GM19099 (cell line): ENCODE data around the gene PDCD11.
A peak's percentile ranks its signal among the peaks of the same experiment; 100 is the strongest.

Source experiments
- POLR2A ChIP-seq: IDR thresholded peaks from 3 replicates; pipeline ENCODE4 v1.6.1; 2011; ENCODE audit warnings: low read depth; ENCODE audit not compliant: insufficient read length; ENCODE audit errors: extremely low read depth

Gene PDCD11, protein sequence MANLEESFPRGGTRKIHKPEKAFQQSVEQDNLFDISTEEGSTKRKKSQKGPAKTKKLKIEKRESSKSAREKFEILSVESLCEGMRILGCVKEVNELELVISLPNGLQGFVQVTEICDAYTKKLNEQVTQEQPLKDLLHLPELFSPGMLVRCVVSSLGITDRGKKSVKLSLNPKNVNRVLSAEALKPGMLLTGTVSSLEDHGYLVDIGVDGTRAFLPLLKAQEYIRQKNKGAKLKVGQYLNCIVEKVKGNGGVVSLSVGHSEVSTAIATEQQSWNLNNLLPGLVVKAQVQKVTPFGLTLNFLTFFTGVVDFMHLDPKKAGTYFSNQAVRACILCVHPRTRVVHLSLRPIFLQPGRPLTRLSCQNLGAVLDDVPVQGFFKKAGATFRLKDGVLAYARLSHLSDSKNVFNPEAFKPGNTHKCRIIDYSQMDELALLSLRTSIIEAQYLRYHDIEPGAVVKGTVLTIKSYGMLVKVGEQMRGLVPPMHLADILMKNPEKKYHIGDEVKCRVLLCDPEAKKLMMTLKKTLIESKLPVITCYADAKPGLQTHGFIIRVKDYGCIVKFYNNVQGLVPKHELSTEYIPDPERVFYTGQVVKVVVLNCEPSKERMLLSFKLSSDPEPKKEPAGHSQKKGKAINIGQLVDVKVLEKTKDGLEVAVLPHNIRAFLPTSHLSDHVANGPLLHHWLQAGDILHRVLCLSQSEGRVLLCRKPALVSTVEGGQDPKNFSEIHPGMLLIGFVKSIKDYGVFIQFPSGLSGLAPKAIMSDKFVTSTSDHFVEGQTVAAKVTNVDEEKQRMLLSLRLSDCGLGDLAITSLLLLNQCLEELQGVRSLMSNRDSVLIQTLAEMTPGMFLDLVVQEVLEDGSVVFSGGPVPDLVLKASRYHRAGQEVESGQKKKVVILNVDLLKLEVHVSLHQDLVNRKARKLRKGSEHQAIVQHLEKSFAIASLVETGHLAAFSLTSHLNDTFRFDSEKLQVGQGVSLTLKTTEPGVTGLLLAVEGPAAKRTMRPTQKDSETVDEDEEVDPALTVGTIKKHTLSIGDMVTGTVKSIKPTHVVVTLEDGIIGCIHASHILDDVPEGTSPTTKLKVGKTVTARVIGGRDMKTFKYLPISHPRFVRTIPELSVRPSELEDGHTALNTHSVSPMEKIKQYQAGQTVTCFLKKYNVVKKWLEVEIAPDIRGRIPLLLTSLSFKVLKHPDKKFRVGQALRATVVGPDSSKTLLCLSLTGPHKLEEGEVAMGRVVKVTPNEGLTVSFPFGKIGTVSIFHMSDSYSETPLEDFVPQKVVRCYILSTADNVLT (N-terminal part only)

DNA sequence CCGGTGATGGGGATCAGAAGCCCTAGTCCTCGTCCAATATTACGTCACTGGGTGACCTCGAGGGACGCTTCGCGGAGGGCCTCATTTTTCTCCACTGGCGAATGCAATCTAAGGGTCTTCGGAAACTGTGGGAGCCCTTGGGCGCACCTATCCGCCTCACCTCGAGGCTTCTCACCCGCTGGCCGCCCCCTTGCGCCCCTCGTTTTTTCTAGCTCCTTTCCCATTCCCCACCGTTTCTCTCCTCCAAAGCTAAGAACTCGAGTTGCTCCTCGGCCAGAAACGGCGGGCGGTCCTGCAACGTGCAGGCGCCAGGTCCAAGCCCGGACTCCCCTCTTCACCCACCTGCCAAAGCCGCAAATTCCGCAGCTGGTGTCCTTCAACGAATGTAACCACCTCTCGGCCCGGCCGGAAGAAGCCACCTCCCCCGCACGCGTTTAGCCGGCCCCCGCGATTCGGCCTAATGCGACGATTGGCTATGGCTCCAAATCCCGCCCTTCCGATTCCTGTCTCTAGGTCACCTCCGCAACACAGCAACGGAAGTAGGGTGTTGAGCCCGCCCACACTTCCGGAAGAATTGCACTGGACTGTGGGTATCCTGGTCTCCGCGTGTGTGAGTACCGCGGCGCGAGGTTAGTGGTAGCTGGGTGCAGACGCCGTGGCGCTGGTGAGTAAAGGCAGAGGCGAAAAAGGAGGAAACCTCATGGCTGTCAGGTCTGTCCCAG, at the start of gene PDCD11, which contains the start of gene ATP5MK:
PDCD11 (plus strand) TSS at position 560 of the 722 bp plus-strand sequence. CDS start 1,801 bp downstream, outside the sequence.
ATP5MK (minus strand) TSS at position 409 of the 722 bp plus-strand sequence. CDS start 4,018 bp downstream, outside the sequence.
- peak; percentile 92 for TF ChIP-seq POLR2A

DNA sequence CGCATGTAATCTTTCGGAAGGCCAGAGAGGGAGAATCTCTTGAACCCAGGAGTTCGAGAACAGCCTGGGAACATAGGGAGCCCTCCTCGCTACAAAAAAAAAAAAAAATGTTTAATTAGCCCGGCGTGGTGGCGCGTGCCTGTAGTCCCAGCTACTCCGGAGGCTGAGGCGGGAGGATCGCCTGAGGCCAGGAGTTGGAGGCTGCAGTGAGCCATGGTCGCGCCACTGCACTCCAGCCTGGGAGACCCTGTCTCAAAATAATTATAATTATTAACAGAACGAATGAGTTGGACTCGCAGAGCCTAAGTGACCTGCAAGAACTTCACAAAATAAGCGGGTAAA, 46.3 kb upstream of the PDCD11 start:
- no peak for TF ChIP-seq POLR2A

DNA sequence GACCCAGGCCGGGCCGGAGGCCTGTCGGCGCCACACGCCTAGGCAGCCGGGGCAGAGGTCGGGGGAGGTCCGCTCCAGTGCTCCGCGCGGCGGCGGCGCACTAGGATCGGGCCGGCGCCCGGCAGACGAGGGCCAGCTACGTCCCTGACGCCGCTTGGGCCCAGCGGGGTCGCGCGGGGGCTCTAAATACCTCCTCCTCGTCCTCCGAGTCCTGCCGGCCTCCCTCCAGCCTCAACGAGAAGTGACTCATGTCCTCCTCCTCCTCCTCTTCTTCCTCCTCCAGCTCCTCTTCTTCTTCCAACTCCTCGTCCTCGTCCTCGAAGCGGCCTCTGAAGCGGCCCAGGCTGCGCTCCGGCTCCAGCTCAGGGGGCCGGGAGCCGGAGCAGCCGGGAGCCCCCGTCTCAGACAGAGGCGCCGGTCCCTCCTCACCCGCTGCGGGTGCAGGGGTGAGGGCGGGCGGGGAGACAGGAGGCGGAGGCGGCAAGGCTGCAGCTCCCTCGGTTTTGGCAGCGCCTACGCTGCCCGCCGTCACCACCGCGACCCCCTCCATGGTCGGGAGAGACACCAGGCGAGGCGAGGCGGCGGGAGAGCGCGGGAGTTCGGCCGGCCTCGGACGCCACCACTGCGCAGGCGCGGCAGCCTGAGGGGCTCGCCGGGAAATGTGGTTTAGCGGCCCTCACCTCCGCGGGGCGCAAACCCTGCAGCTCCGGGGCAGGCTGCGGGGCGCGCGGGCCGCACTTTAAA, 45.7 kb upstream of the PDCD11 start, which contains the start of gene PCGF6:
PCGF6 (minus strand) TSS at position 624 of the 744 bp plus-strand sequence; CDS start at position 550, 74 bp downstream.
- TF ChIP-seq POLR2A: peak; percentile 52

DNA sequence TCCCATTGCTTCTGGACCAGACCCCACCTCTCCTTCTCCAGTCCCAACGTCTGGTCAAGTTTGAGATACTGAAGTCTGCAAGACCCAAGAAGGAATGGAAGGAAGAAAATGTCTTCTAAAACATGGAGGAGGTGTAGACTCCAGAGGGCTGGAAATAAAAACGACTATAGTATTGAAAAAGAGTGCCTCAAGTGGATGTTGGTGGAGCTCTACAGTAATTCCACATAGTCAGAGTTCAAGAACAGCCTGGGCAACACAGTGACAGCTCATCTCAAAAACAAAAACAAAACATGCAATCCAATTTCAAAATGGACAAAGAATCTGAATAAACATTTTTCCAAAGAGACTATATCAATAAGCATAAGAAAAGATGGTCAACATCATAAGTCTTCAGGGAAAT, 43.1 kb upstream of the PDCD11 start:
- TF ChIP-seq POLR2A: no peak

DNA sequence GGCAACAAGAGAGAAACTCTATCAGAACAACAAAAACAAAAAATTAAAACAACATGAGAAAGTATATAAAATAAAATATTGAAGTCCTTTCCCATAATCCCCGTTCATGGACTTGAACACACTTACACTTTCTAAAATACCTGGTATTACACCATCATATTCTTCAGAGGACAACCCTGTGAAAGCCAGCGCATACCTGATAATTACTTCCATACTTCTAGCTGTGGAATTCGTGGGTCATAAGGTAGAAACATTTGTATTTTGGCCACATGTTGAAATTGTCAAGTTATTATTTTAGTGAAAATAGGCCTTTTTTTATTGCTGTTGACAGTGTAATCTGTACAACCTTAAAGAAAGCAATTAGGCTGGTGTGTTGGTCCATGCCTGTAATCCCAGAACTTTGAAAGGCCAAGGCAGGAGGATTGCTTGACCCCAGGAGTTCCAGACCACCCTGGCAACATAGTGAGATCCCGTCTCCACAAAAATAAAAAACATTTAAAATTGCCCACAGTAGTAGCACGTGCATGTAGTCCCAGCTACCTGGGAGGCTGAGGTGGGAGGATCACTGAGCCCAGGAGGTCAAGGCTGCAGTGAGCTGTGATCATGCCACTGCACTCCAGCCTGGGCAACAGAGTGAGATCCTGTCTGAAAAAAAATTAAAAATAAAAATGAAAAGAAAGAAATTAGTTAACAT, 40.4 kb upstream of the PDCD11 start:
- no peak for TF ChIP-seq POLR2A

DNA sequence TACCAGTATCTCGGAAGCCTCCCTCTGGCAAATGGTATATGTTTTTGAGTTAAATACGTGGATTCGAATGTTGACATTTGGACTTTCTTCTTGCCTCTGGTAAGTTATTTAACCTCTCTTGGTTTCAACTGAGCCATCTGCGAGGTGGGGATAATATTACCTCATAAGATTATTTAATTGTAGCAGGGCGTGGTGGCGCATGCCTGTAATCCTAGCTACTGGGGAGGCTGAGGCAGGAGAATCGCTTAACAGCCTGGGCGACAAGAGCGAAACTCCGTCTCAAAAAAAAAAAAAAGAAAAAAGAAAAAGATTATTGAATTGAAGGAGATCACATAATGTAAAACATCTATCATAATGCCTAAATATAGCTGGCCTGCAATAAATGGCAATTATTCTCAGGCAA, 29.0 kb upstream of the PDCD11 start:
- TF ChIP-seq POLR2A: no peak

DNA sequence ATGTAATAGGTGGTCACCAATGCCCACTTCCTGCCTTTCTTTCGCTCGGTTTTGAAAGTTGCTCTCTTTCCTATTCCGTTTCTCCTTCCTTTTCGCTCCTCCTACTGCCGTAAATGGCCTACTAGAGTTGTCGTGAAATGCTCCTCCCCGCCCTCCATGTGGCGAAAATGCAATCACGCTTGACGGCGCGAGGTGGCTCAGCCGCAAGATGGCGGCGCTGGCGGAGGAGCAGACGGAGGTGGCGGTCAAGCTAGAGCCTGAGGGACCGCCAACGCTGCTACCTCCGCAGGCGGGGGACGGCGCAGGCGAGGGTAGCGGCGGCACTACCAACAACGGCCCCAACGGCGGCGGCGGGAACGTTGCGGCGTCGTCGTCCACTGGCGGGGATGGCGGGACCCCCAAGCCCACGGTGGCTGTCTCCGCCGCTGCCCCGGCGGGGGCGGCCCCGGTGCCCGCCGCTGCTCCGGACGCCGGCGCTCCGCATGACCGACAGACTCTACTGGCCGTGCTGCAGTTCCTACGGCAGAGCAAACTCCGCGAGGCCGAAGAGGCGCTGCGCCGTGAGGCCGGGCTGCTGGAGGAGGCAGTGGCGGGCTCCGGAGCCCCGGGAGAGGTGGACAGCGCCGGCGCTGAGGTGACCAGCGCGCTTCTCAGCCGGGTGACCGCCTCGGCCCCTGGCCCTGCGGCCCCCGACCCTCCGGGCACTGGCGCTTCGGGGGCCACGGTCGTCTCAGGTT, 28.5 kb upstream of the PDCD11 start, which contains the start of gene TAF5:
TAF5 (plus strand) TSS at position 195 of the 737 bp plus-strand sequence; CDS start at position 209, 14 bp downstream.
- peak; percentile 90 for TF ChIP-seq POLR2A

DNA sequence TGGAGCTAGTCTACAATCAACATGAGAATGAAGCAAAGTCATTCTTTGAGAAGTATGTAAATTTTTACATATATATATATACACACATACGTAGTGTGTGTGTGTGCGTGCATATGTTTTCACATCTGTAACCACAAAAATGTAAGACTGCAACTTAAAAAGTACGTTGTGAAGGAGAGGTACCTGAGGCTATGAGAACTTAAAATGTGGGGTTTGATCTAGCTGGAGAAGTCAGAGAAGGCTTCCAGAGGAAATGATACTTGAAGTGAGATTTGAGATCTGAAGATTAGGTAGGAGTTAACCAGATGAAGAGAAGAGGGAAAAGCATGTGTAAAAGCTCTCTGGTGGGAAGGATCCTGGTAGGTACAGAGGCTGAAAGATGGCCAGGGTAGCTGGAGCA, 22.9 kb upstream of the PDCD11 start:
- no peak for TF ChIP-seq POLR2A

DNA sequence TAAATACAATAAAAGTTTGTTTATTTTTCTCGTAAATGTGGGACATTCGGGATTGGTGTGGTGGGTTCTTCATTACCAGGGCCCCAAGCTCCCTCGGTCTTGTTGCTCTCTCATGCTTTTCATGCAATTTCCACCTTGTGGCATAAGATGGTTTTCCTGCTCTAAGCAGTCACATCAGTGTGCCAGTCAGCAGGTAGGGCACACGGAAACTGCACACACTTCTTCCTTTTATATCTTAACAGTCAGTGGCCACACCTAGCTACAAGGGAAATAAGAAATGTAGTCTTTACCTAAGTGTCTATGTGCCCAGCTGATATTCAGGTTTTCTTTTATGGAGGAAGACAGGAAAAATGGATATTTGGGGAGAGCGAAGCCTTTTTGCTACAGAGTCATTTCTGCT, 22.2 kb upstream of the PDCD11 start:
- no peak for TF ChIP-seq POLR2A

DNA sequence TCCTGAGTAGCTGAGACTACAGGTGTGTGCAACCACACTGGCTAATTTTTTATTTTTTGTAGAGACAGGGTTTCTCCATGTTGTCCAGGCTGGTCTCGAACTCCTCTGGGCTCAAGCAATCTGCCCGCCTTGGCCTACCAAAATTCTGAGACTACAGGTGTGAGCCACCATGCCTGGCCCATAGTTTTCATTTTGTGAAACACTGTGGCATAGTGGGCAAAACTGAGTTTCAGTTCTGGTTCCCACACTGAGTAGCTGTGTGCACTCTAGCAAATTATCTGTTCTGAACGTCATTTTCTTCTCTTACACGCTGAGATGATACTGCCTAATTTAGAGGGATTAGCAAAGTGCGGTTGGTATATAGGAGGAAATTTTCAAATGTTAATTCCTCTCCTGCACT, 13.7 kb upstream of the PDCD11 start:
- no peak for TF ChIP-seq POLR2A

DNA sequence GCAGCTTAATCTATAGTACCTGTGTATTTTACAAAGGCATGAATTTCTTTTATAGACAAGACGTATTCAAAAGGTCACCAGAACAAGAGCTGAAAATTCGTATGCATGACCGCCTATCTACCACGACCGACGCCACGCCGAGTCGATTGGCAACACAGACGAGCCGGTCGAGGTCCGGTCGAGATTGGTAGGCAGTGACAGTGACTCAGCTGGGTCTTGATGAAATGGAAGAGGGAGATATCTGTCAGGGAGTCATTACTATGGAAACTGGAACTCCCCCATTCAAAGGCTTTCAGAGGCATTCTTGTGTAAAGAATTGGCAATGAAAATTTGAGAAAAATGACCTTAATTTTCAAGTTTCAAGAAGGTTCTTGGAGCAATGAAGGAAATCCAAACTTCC, 2.2 kb upstream of the PDCD11 start:
- TF ChIP-seq POLR2A: no peak

DNA sequence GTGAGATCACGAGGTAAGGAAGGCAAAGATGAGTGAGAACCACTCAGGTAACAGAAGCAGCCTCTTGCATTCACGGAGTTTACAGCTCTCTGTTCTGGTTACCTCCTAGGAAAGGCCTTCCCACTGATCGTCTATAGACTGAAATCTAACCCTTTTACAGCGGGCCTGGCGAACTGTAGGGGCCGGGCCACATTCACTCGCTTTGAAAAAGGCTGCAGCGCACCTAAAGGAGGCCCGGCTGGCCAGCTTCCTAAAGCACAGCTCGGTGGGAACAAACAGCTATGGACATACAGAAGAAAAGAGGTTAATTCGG, 716 bp upstream of the PDCD11 start:
- no peak for TF ChIP-seq POLR2A
